MM.1S (cell line): Measurements from ENCODE around the gene GH1.
"Not testable (repeated sequence)": the region's sequence is repeated elsewhere in the genome, so short reads cannot be mapped to it uniquely, and the experiment has no call there.

Experiments
- DNase-seq: peaks from one replicate; pipeline ENCODE4 v3.0.0-alpha.2; 2015
- H2AFZ ChIP-seq: fragments of 300-600 bp; sonication (generic); 2 replicates; pipeline ENCODE4 v1.6.0; 2016; ENCODE audit warnings: antibody characterized with exemption, low read length
- H3F3A ChIP-seq: fragments of 300-600 bp; sonication (generic); 2 replicates; pipeline ENCODE4 v1.6.1; 2016; ENCODE audit warnings: mild to moderate bottlenecking, antibody characterized with exemption, low read length, moderate library complexity, mixed read lengths; ENCODE audit not compliant: insufficient read depth
- H3K27ac ChIP-seq: fragments of 300-600 bp; sonication (generic); 2 replicates; pipeline ENCODE4 v1.5.1; 2016; ENCODE audit warnings: mild to moderate bottlenecking, low read length
- H3K27me3 ChIP-seq: fragments of 300-600 bp; sonication (generic); replicated peaks from 2 replicates; pipeline ENCODE4 v1.6.0; 2016; ENCODE audit warnings: low read length; ENCODE audit not compliant: insufficient read depth
- H3K36me3 ChIP-seq: fragments of 300-600 bp; sonication (generic); replicated peaks from 2 replicates; pipeline ENCODE4 v1.6.1; 2016; ENCODE audit warnings: mild to moderate bottlenecking, low read length, mixed read lengths; ENCODE audit not compliant: insufficient read depth
- H3K4me1 ChIP-seq: fragments of 300-600 bp; sonication (generic); 2 replicates; pipeline ENCODE4 v1.6.1; 2016; ENCODE audit warnings: low read length, mixed read lengths
- H3K4me2 ChIP-seq: fragments of 300-600 bp; sonication (generic); 2 replicates; pipeline ENCODE4 v1.6.0; 2016; ENCODE audit warnings: low read depth, low read length
- H3K4me3 ChIP-seq: fragments of 300-600 bp; sonication (generic); 2 replicates; pipeline ENCODE4 v1.5.1; 2016; ENCODE audit warnings: low read length, mixed read lengths
- H3K79me2 ChIP-seq: fragments of 300-600 bp; sonication (generic); 2 replicates; pipeline ENCODE4 v1.6.1; 2016; ENCODE audit warnings: mixed run types, low read length, mixed read lengths
- H3K9ac ChIP-seq: fragments of 300-600 bp; sonication (generic); 2 replicates; pipeline ENCODE4 v1.6.1; 2016; ENCODE audit warnings: low read length, mixed read lengths
- H3K9me2 ChIP-seq: fragments of 300-600 bp; sonication (generic); replicated peaks from 2 replicates; pipeline ENCODE4 v1.6.1; 2016; ENCODE audit warnings: mild to moderate bottlenecking, low read length, mixed read lengths; ENCODE audit not compliant: insufficient read depth
- H3K9me3 ChIP-seq: fragments of 300-600 bp; sonication (generic); replicated peaks from 2 replicates; pipeline ENCODE4 v1.6.1; 2016; ENCODE audit warnings: mild to moderate bottlenecking, low read length, mixed read lengths; ENCODE audit not compliant: insufficient read depth
- H4K20me1 ChIP-seq: fragments of 300-600 bp; sonication (generic); 2 replicates; pipeline ENCODE4 v1.6.1; 2016; ENCODE audit warnings: mild to moderate bottlenecking, low read length, moderate library complexity, mixed read lengths; ENCODE audit not compliant: insufficient read depth
- EZH2 ChIP-seq: fragments of 300-600 bp; sonication (generic); optimal IDR thresholded peaks from 2 replicates; pipeline ENCODE3; 2017; ENCODE audit warnings: low read depth, mild to moderate bottlenecking, antibody characterized with exemption, low read length, mixed read lengths
- TF ChIP-seq, protein P1 (sequence below): fragments of 300-600 bp; sonication (generic); IDR thresholded peaks from 2 replicates; pipeline ENCODE4 v1.5.1; 2016; ENCODE audit warnings: antibody characterized with exemption, low read length, mixed read lengths

The GH1 gene

GRCh38 chr17:63889026-63889848 lies 29.4 kb downstream of the GH1 start:
- not testable (repeated sequence) for H3K27ac ChIP-seq, H3K27me3 ChIP-seq, H3K79me2 ChIP-seq, H3K9me3 ChIP-seq, H3F3A ChIP-seq, H3K4me3 ChIP-seq, H2AFZ ChIP-seq, H3K4me1 ChIP-seq, H4K20me1 ChIP-seq, H3K36me3 ChIP-seq, H3K9me2 ChIP-seq, H3K9ac ChIP-seq
- peak; percentile 56 for DNase-seq
- H3K4me2 ChIP-seq, result peak overlapping the region; percentile 39; the same call in 1 of the 2 replicates
- TF ChIP-seq, protein P1, sequence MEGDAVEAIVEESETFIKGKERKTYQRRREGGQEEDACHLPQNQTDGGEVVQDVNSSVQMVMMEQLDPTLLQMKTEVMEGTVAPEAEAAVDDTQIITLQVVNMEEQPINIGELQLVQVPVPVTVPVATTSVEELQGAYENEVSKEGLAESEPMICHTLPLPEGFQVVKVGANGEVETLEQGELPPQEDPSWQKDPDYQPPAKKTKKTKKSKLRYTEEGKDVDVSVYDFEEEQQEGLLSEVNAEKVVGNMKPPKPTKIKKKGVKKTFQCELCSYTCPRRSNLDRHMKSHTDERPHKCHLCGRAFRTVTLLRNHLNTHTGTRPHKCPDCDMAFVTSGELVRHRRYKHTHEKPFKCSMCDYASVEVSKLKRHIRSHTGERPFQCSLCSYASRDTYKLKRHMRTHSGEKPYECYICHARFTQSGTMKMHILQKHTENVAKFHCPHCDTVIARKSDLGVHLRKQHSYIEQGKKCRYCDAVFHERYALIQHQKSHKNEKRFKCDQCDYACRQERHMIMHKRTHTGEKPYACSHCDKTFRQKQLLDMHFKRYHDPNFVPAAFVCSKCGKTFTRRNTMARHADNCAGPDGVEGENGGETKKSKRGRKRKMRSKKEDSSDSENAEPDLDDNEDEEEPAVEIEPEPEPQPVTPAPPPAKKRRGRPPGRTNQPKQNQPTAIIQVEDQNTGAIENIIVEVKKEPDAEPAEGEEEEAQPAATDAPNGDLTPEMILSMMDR, result peak; percentile 36

DNA sequence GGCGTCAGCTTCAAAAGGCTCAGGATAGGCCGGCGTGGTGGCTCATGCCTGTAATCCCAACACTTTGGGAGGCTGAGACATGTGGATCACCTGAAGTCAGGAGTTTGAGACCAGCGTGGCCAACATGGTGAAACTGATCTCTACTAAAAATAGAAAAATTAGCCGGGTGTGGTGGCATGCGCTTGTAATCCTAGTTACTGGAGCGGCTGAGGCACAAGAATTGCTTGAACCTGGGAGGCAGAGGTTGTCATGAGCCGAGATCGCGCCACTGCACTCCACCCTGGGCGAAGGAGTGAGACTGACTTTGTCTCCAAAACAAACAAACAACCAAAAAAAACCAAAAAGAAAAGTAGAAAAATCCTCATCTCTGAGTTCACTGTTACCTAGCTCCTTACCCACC lies 33.5 kb downstream of the GH1 start:
- not testable (repeated sequence) for H3K79me2 ChIP-seq, H2AFZ ChIP-seq, H3K27ac ChIP-seq, DNase-seq, H3K4me2 ChIP-seq, H3K9me3 ChIP-seq, H3F3A ChIP-seq, H3K9ac ChIP-seq, H3K4me1 ChIP-seq, H3K36me3 ChIP-seq, H3K9me2 ChIP-seq, H3K4me3 ChIP-seq, H4K20me1 ChIP-seq
- peaks cover 12% of the 10 kb centered on the region for H3K27me3 ChIP-seq

- not testable (repeated sequence) for H3K36me3 ChIP-seq, H3K9me2 ChIP-seq, H3K4me1 ChIP-seq, H3F3A ChIP-seq, H3K79me2 ChIP-seq, H3K4me3 ChIP-seq, H3K27ac ChIP-seq, H4K20me1 ChIP-seq, H2AFZ ChIP-seq, H3K9me3 ChIP-seq, DNase-seq, H3K4me2 ChIP-seq, H3K9ac ChIP-seq
- peaks cover 20% of the 10 kb centered on the region for H3K27me3 ChIP-seq
These were observed 36.0 kb downstream of the GH1 start for GRCh38 chr17:63882626-63883126.

GRCh38 chr17:63881935-63882601 lies 36.6 kb downstream of the GH1 start, which contains the start of gene GH2:
TSS of gene GH2 (minus strand) at chr17:63881944. CDS start at chr17:63881801, 143 bp downstream.
- DNase-seq, result peak; percentile 53
- H3K4me1 ChIP-seq, result no peaks in the 10 kb centered on the region
- no peaks in the 10 kb centered on the region for H3K79me2 ChIP-seq
- peaks cover 20% of the 10 kb centered on the region for H3K27me3 ChIP-seq
- 0 out of 2 replicates have a peak within 1 kb of the TSS, but pooled peaks have one; percentile 5 for H3K4me2 ChIP-seq
- H3K9me3 ChIP-seq, result no peaks in the 10 kb centered on the region
- H3K36me3 ChIP-seq, result no peaks in the 10 kb centered on the region
- H4K20me1 ChIP-seq, result no peaks in the 10 kb centered on the region
- H3K27ac ChIP-seq, result no peak within 1 kb of the TSS
- no peaks in the 10 kb centered on the region for H3K9me2 ChIP-seq
- H3F3A ChIP-seq, result no peaks in the 10 kb centered on the region
- H3K4me3 ChIP-seq, result no peak within 1 kb of the TSS
- no peak within 1 kb of the TSS for H2AFZ ChIP-seq
- no peak for TF ChIP-seq EZH2
- TF ChIP-seq, protein P1, result peak; percentile 54
- no peak within 1 kb of the TSS for H3K9ac ChIP-seq

DNA sequence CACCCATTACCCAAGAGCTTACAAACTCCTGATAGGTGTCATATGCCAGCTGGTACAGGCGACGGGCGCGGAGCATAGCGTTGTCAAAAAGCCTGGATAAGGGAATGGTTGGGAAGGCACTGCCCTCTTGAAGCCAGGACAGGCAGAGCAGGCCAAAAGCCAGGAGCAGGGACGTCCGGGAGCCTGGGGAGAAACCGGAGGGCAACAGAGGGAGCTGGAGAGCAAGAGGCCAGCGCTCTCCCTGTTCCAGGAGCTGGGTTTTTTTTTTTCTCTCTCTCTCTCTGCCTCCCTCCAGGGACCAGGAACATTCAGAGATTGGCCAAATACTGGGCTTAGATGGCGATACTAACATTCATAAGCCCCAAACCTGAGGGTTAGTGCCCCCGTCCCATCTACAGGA lies 37.3 kb downstream of the GH1 start:
- H3K9me3 ChIP-seq, H3F3A ChIP-seq, H3K4me3 ChIP-seq, H3K36me3 ChIP-seq, H3K27ac ChIP-seq, H3K4me2 ChIP-seq, H3K9ac ChIP-seq, H2AFZ ChIP-seq, H4K20me1 ChIP-seq, H3K9me2 ChIP-seq, H3K79me2 ChIP-seq, H3K4me1 ChIP-seq, DNase-seq: not testable (repeated sequence)
- peaks cover 20% of the 10 kb centered on the region for H3K27me3 ChIP-seq
